ENCODE measurements around the gene CNOT3. TPM values are rescaled to one million over a fixed set of nuclear protein-coding genes. Genes with fewer than 3 reads are reported as not detected.

Gene CNOT3
- total RNA-seq, 2 experiments from 2014 or later = 26.7 to 28.7 TPM

DNA sequence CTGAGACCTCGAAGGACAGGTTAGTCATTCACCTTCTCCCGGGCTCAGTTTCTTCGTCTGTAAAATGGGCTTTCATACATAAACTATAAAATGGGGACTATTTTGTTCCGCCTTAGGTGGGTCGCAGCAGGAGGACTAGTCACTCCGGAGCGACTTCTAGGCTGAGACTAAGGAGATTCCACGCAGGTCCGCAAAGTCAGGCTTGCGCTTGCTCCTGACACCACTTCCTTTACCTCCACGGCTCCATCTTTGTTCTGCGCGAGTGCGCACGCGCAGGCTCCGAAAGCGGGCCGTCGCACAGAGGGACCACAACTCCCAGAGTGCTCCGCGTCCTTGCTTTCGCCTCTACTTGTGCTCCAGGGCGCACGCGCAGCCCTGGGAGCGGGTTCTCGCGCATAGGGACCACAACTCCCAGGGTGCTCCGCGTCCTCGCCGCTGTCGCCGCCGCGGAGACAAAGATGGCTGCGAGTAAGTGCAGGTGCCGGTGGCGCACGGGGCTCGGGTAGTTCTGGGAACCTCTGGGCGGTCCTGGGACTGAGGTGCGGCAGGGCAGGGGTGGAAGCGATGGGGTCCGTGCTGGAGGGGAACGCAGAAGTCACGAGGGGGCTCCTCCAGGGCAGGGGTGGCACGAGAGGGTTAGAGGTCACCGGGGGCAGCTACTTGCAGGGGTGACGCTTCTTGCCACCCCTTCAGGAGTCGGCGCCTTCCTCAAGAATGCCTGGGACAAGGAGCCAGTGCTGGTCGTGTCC is 35.0 kb upstream of the CNOT3 start, which contains the start of gene NDUFA3:
TSS of gene NDUFA3 (plus strand) at position 435 of the 749 bp plus-strand sequence. CDS start at position 459, 24 bp downstream.
- Mint-ChIP-seq H3K27ac (peak within 1 kb of the TSS; percentile 82), H3K4me1 (ENCODE audit: low read depth) (peaks cover 23% of the 10 kb centered on the region), H3K27me3 (no peaks in the 10 kb centered on the region), H3K9me3 (no peaks in the 10 kb centered on the region), H3K36me3 (ENCODE audit: low read depth) (peaks cover 27% of the 10 kb centered on the region), H3K4me3 (peak within 1 kb of the TSS; percentile 97)
- no peak for TF ChIP-seq CTCF (IDR thresholded peaks at IDR 0.05)
- ATAC-seq (ENCODE audit: poor library complexity) (peak; percentile 99), DNase-seq (peak; percentile 93 to 100 (median 98))
- CTCF ChIA-PET = interaction anchor here (0.9 kb wide), 1 partner anchor 57 kb away, joined by 3 read pairs; the partner anchor contains the start of gene LENG1
- Histone ChIP-seq H3K27me3 (ENCODE audit: control insufficient read depth in 1 of 2, insufficient read depth in 2 of 2, low read length in 2 of 2) (no peaks in the 10 kb centered on the region), H3K36me3 (ENCODE audit: insufficient read depth, low read length) (peaks cover 20% of the 10 kb centered on the region), H3K4me1 (ENCODE audit: insufficient read depth, low read length) (peaks cover 24% of the 10 kb centered on the region), H3K27ac (ENCODE audit: low read depth in 1 of 2, low read length in 2 of 2) (peak within 1 kb of the TSS; percentile 37 to 72), H3K9me3 (ENCODE audit: control insufficient read depth in 1 of 2, insufficient read depth in 1 of 2, low read length in 2 of 2) (no peaks in the 10 kb centered on the region), H3K4me3 (ENCODE audit: low read length) (peak within 1 kb of the TSS; percentile 98)
- intact Hi-C loops (cut with DNase I, micrococcal nuclease) = loop anchor here (1.0 to 10.0 kb wide), 6 partner anchors 13 to 578 kb away; partner anchors contain the start of genes MYADM (in 2 of the 2), PRPF31 (in 2 of the 2), TFPT (in 2 of the 2) and CNOT3 (in 1 of the 2)
- POLR2A ChIA-PET = interaction anchor here (0.8 to 2.9 kb wide), 5 partner anchors 13 to 87 kb away, joined by 3 to 24 read pairs (median 3); partner anchors contain the start of genes CNOT3, LENG1, MBOAT7 and PRPF31

DNA sequence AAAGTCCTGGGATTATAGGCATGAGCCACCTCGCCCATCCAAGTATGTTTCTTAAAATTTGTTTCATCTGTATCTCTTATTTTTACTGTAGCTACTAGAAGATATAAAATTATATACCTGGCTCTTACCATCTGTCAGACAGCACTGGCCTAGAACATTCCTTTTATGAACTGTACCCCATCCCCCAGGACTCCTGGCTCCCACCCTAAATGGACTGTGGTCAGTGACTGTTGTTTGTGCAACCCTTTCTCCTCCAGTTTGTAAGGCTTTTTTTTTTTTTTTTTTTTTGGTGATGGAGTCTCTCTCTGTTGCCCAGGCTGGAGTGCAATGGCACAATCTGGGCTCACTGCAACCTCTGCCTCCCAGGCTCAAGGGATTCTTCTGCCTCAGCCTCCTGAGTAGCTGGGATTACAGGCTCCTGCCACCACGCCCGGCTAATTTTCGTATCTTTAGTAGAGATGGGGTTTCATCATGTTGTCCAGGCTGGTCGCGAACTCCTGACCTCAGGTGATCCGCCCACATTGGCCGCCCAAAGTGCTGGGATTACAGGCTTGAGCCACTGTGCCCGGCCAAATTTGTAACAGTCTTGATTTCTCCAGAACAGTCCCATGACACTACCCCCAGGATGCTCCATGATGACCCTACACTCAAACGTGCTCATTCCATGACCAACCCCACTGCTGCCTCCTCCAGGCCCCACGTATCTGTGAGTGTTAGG is 32.4 kb upstream of the CNOT3 start:
- Mint-ChIP-seq H3K36me3 (ENCODE audit: low read depth) (peaks cover 44% of the 10 kb centered on the region), H3K9me3 (no peaks in the 10 kb centered on the region), H3K4me3 (peak overlapping the region; percentile 97), H3K4me1 (ENCODE audit: low read depth) (peaks cover 23% of the 10 kb centered on the region), H3K27ac (no peak overlapping the region), H3K27me3 (no peaks in the 10 kb centered on the region)
- TF ChIP-seq CTCF (IDR thresholded peaks at IDR 0.05) = no peak
- H3K9me3 ChIP-seq (ENCODE audit: control insufficient read depth in 1 of 2, insufficient read depth in 1 of 2, low read length in 2 of 2) = no peaks in the 10 kb centered on the region
- intact Hi-C loops (cut with DNase I, micrococcal nuclease) = loop anchor here in 1 of 2 experiments (5.0 to 10.0 kb wide), 4 partner anchors 32 to 580 kb away; partner anchors contain the start of genes CNOT3 and MYADM
- DNase-seq = peak in 1 of 14 experiments; percentile 1
- POLR2A ChIA-PET = interaction anchor here (1.0 kb wide), 1 partner anchor 85 kb away, joined by 3 read pairs; the partner anchor contains the start of gene MBOAT7
- H3K36me3 ChIP-seq (ENCODE audit: insufficient read depth, low read length) = peaks cover 42% of the 10 kb centered on the region
- CTCF ChIA-PET = no interaction called here
- no peaks in the 10 kb centered on the region for H3K27me3 ChIP-seq (ENCODE audit: control insufficient read depth in 1 of 2, insufficient read depth in 2 of 2, low read length in 2 of 2)
- no peak overlapping the region for H3K4me3 ChIP-seq (ENCODE audit: low read length)
- peaks cover 24% of the 10 kb centered on the region for H3K4me1 ChIP-seq (ENCODE audit: insufficient read depth, low read length)
- ATAC-seq (ENCODE audit: poor library complexity) = no peak
- no peak overlapping the region for H3K27ac ChIP-seq (ENCODE audit: low read depth in 1 of 2, low read length in 2 of 2)

GRCh38 chr19:54105796-54106195 is 31.8 kb upstream of the CNOT3 start:
- no peak for TF ChIP-seq CTCF (IDR thresholded peaks at IDR 0.05)
- Histone ChIP-seq H3K4me1 (ENCODE audit: insufficient read depth, low read length) (peaks cover 24% of the 10 kb centered on the region), H3K9me3 (ENCODE audit: control insufficient read depth in 1 of 2, insufficient read depth in 1 of 2, low read length in 2 of 2) (no peaks in the 10 kb centered on the region), H3K36me3 (ENCODE audit: insufficient read depth, low read length) (peaks cover 48% of the 10 kb centered on the region), H3K27ac (ENCODE audit: low read depth in 1 of 2, low read length in 2 of 2) (no peak overlapping the region), H3K4me3 (ENCODE audit: low read length) (no peak overlapping the region), H3K27me3 (ENCODE audit: control insufficient read depth in 1 of 2, insufficient read depth in 2 of 2, low read length in 2 of 2) (no peaks in the 10 kb centered on the region)
- peak overlapping the region; percentile 20 for H3K4me3 Mint-ChIP-seq
- ChIA-PET CTCF (no interaction called here), POLR2A (interaction anchor here (1.0 kb wide), 1 partner anchor 84 kb away, joined by 3 read pairs; the partner anchor contains the start of gene MBOAT7)
- intact Hi-C loops (cut with DNase I, micrococcal nuclease) = loop anchor here in 1 of 2 experiments (10.0 kb wide), 2 partner anchors 241 to 581 kb away; partner anchors contain the start of gene MYADM
- peaks cover 51% of the 10 kb centered on the region for H3K36me3 Mint-ChIP-seq (ENCODE audit: low read depth)
- H3K27me3 Mint-ChIP-seq = no peaks in the 10 kb centered on the region
- peaks cover 23% of the 10 kb centered on the region for H3K4me1 Mint-ChIP-seq (ENCODE audit: low read depth)
- ATAC-seq (ENCODE audit: poor library complexity) (no peak), DNase-seq (peak in 2 of 14 experiments; percentile 12 to 16)
- H3K27ac Mint-ChIP-seq = no peak overlapping the region
- H3K9me3 Mint-ChIP-seq = no peaks in the 10 kb centered on the region
